NT2/D1 (cell line): ENCODE results near the gene SART3.

Source experiments
- DNase-seq: peaks from one replicate; pipeline ENCODE4 v3.0.0-alpha.2; 2011; ENCODE audit warnings: low read depth, low spot score
- H3K27me3 ChIP-seq: 2 replicates; pipeline ENCODE4 v1.6.0; 2011; ENCODE audit warnings: mild to moderate bottlenecking; ENCODE audit not compliant: insufficient read length, insufficient read depth
- H3K36me3 ChIP-seq: 2 replicates; pipeline ENCODE4 v1.6.1; 2011; ENCODE audit warnings: mild to moderate bottlenecking, low read length, mixed read lengths; ENCODE audit not compliant: insufficient read depth, insufficient read length
- H3K4me1 ChIP-seq: 2 replicates; pipeline ENCODE4 v1.5.1; 2011; ENCODE audit not compliant: insufficient read depth, insufficient read length
- H3K4me3 ChIP-seq: 2 replicates; pipeline ENCODE4 v1.5.1; 2011; ENCODE audit warnings: low read depth; ENCODE audit not compliant: insufficient read length
- H3K9ac ChIP-seq: 2 replicates; pipeline ENCODE4 v1.6.0; 2011; ENCODE audit warnings: low read depth; ENCODE audit not compliant: insufficient read length
- H3K9me3 ChIP-seq: 2 replicates; pipeline ENCODE4 v1.5.1; 2011; ENCODE audit warnings: mild to moderate bottlenecking, low read length; ENCODE audit not compliant: insufficient read depth
- SUZ12 ChIP-seq: IDR thresholded peaks from 2 replicates; pipeline ENCODE4 v1.6.1; 2011; ENCODE audit not compliant: insufficient read length, insufficient read depth; ENCODE audit errors: extremely low read depth
- YY1 ChIP-seq: IDR thresholded peaks from 2 replicates; pipeline ENCODE4 v1.6.1; 2011; ENCODE audit not compliant: insufficient read length, insufficient read depth
- ZNF274 ChIP-seq: IDR thresholded peaks from 2 replicates; pipeline ENCODE4 v1.6.1; 2011; ENCODE audit warnings: mild to moderate bottlenecking, low read depth, low read length

SART3 gene

DNA sequence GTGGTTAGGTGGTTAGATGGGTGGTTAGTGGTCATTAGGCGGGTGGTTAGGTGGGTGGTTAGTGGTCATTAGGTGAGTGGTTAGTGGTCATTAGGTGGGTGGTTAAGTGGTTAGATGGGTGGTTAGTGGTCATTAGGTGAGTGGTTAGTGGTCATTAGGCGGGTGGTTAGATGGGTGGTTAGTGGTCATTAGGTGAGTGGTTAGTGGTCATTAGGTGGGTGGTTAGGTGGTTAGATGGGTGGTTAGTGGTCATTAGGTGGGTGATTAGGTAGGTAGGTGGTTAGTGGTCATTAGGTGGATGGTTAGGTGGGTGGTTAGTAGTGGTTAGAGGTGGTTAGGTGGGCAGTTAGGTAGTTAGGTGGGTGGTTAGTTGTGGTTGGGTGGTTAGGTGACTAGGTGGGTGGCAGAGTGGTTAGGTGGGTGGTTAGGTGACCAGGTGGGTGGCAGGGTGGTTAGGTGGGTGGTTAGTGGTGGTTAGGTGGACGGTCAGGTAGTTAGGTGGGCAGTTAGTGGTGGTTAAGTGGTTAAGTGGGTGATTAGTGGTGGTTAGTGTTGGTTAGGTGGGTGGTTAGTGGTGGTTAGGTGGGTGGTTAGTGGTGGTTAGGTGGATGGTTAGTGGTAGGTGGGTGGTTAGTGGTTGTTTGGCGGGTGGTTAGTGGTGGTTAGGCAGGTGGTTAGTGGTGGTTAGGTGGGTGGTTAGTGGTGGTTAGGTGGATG lies 44.9 kb upstream of the SART3 start:
- no peak for DNase-seq
- Histone ChIP-seq H3K9ac (no peak overlapping the region), H3K4me1 (peaks cover 15% of the 10 kb centered on the region), H3K9me3 (no peaks in the 10 kb centered on the region), H3K36me3 (no peaks in the 10 kb centered on the region), H3K4me3 (no peak overlapping the region), H3K27me3 (no peaks in the 10 kb centered on the region)
- TF ChIP-seq YY1 (no peak), SUZ12 (no peak)

DNA sequence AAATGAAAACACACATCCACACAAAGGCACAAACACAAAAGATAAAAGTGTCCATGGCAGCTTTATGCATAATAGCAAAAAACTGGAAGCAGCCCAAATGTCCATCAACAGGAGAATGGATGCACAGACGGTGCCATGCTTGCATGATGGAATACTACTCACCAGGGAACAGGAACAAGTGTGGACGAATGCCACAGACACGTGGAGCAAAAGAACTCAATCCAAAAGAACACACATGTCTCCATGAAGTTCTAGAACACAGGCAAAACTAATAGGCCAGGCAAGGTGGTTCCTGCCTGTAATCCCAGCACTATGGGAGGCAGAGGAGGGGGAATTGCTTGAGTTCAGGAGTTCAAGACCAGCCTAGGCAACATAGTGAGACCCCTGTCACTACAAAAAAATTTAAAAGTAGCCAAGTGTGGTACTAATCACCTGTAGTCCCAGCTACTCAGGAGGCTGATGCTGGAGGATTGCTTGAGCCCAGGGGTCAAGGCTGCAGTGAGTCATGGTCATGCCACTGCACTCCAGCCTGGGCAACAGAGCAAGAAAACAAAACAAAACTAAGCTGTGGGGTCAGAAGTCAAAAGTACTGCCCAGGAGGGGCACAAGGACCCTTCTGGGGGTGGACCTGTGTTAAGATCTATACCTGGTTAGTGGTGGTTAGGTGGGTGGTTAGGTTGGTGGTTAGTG lies 44.2 kb upstream of the SART3 start:
- H3K27me3 ChIP-seq = no peaks in the 10 kb centered on the region
- H3K36me3 ChIP-seq = no peaks in the 10 kb centered on the region
- peaks cover 15% of the 10 kb centered on the region for H3K4me1 ChIP-seq
- no peak overlapping the region for H3K9ac ChIP-seq
- DNase-seq = no peak
- no peak for TF ChIP-seq SUZ12
- no peak for TF ChIP-seq YY1
- no peak overlapping the region for H3K4me3 ChIP-seq
- H3K9me3 ChIP-seq = no peaks in the 10 kb centered on the region

DNA sequence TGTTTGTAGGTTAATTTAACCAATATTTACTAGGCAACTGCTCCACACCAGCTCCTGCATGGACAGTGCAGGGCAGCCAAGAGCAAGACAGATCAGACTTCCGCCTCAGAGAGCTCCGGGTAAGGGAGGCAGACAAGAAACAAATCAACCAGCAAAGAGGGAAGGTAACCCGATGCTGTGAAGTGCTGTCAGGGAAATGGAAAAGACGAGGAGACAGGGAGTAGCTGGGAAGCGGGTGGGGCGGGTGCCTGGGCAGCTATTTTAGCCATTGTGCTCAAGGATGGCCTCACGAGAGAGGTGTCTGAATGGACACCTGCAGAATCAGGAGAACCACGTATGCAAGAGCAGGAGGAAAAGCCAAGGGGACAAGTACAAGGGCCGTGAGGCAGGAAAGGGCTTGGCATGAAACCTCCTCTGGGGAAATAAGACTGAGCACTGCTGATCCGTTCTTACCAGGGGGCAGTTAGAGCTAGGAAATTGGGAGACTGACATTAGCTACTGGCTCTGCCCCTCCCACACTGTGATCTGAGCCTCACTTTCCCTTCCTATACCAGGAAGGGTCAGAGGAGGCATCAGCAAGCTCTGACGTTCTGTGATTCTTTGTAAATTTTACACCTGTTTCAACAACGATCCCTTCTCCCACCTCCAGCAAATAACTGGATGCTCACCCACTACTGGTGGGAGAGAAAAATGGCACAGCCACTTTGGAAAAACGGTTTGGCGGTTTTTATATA lies 43.4 kb upstream of the SART3 start:
- Histone ChIP-seq H3K36me3 (no peaks in the 10 kb centered on the region), H3K4me1 (peaks cover 13% of the 10 kb centered on the region), H3K9ac (no peak overlapping the region), H3K27me3 (no peaks in the 10 kb centered on the region), H3K4me3 (no peak overlapping the region), H3K9me3 (no peaks in the 10 kb centered on the region)
- no peak for DNase-seq
- no peak for TF ChIP-seq ZNF274
- TF ChIP-seq SUZ12 = no peak
- TF ChIP-seq YY1 = no peak

DNA sequence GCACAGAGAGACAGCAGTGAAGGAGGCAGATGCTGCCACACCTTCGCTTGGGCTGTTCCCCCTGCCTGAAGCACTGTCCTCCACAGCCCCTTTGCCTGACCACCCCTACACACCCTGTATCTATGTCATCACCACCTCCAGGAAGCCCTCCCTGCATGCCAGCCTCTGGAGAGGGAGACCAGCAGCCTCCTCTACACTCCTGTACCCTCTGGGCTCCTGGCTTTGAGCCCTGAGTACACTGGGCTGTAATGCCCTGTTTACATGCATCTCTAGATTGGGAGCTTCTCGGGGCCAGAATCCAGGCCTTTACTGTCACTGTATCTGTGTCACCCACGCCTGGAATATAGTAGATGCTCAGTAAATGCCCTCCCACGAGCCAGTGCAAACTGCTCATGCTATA lies 42.8 kb upstream of the SART3 start:
- no peak for TF ChIP-seq YY1
- TF ChIP-seq SUZ12 = no peak
- TF ChIP-seq ZNF274 = no peak
- H3K36me3 ChIP-seq = no peaks in the 10 kb centered on the region
- H3K27me3 ChIP-seq = no peaks in the 10 kb centered on the region
- no peak overlapping the region for H3K9ac ChIP-seq
- H3K4me1 ChIP-seq = peaks cover 12% of the 10 kb centered on the region
- no peak for DNase-seq
- H3K9me3 ChIP-seq = no peaks in the 10 kb centered on the region
- H3K4me3 ChIP-seq = no peak overlapping the region

DNA sequence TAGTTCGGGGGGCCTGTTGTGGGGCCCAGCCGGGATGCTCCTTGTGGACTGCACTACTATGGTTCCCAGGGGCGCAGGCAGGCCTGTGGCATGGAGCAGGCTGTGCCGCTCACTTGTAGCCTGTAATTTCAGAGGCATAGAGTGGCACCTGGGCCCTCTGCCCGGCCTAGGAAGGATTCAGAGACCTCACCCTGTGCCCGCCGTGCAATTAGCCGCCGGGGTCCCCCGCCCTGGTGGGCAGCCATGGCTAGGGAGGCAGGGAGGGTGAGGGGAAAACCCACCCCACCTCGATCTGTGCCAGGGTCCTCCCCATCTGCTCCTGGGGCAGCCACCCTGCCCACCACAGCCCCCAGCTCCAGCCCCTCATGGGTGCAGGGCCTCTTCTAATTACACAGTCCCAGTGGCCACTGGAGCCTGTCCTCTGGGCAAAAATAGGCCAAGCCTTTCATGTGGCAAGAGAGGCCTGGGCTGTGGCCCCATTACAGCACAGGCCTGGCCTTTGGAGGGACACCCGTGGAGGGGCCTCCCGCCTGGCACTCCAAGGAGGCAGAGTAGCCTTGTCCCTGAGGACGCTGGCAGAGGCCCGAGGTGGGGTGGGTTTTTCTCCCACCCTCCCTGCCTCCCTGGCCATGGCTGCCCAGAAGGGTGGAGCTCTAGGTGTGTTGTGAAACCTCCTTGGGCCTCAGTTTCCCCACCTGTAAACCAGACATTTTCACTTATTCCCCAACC lies 42.2 kb upstream of the SART3 start:
- no peak for TF ChIP-seq YY1
- TF ChIP-seq SUZ12 = no peak
- no peaks in the 10 kb centered on the region for H3K36me3 ChIP-seq
- no peak for DNase-seq
- peaks cover 10% of the 10 kb centered on the region for H3K4me1 ChIP-seq
- no peaks in the 10 kb centered on the region for H3K9me3 ChIP-seq
- H3K27me3 ChIP-seq = no peaks in the 10 kb centered on the region
- H3K4me3 ChIP-seq = no peak overlapping the region
- H3K9ac ChIP-seq = no peak overlapping the region

DNA sequence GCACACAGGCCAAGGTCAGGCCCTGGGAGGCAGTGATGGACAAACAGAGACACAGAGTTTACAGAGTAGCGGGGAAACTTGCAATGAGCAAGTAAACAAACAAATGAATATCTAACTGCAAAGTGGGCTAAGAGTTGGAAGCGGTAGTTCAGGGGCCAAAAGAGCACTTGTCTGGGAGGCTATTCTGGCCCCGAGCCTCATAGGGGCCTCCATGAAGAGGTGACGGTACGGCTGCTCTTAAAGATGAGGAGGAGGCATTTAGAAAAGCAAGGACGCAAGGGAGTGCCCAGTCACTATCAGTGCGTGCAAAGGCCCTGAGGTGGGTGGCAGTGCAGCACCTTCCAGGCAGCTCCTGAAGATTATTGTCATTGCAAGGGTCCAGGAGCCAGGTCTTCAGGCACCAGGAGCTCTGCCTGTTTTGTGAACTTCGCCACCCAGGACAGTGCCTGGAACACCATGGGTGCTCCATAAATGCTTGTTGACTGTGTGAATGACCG lies 41.3 kb upstream of the SART3 start:
- H3K4me3 ChIP-seq = no peak overlapping the region
- peaks cover 14% of the 10 kb centered on the region for H3K4me1 ChIP-seq
- H3K27me3 ChIP-seq = no peaks in the 10 kb centered on the region
- H3K9me3 ChIP-seq = no peaks in the 10 kb centered on the region
- no peak for DNase-seq
- H3K36me3 ChIP-seq = no peaks in the 10 kb centered on the region
- H3K9ac ChIP-seq = no peak overlapping the region
- TF ChIP-seq SUZ12 = no peak
- TF ChIP-seq ZNF274 = no peak
- no peak for TF ChIP-seq YY1

DNA sequence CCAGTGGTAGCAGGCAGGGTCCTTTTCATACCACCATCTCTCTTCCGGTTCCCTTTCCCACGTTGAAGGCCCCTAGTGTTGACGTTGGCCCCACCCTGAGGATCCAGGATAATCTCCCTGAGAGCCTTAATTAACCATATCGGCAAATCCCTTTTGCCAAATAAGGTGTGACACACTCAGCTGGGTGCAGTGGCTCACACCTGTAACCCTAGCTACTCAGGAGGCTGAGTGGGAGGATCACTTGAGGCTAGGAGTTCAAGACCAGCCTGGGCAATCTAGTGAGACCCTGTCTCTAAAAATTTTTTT lies 39.7 kb upstream of the SART3 start:
- peaks cover 14% of the 10 kb centered on the region for H3K4me1 ChIP-seq
- DNase-seq = no peak

More for the DNA sequence above, 39.7 kb upstream of the SART3 start:
- TF ChIP-seq SUZ12 = no peak
- no peak for TF ChIP-seq YY1
- TF ChIP-seq ZNF274 = no peak
- no peaks in the 10 kb centered on the region for H3K36me3 ChIP-seq
- no peak overlapping the region for H3K9ac ChIP-seq
- H3K4me3 ChIP-seq = no peak overlapping the region
- no peaks in the 10 kb centered on the region for H3K9me3 ChIP-seq
- no peaks in the 10 kb centered on the region for H3K27me3 ChIP-seq
